ENCODE results near the gene BCDIN3D.
A peak's percentile ranks its signal among the peaks of the same experiment; 100 is the strongest.

Gene BCDIN3D

DNA sequence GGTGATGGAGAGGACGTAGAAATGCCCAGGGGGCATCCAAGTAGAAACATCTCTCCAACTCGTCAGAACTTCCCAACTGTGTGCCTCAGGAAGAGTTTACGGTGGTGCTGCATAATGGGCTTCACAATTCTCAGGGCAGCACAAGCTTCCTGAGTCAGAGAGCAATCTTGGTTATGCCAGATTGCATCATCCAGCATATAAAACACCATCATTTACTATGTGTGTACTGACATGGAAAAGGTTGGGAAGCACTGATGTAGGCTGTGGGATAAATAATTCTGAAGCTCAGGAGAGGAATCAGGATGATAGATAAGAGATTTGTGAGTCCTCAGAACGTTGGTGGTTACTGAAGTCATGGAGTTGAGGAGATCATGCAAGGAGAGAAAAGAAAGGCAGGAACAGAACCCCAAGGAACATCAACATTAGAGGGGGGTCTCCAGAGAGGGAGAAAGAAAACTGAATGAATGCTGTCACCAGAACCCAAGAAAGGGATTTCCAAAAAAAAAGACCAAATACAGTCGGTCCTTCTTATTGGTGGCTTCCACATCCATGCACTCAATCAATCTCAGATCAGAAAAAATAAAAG, 10.0 kb downstream of the BCDIN3D start:
- no peaks in the 10 kb centered on the region for H3K27me3 ChIP-seq (ENCODE audit: insufficient read depth, low read length)
- H3K79me2 ChIP-seq (ENCODE audit: insufficient read depth, low read length), result no peaks in the 10 kb centered on the region
- H3K4me3 ChIP-seq (ENCODE audit: low read depth, low read length, poor library complexity, severe bottlenecking), result no peak overlapping the region
- H3K4me1 ChIP-seq (ENCODE audit: insufficient read depth, low read length, severe bottlenecking), result peaks cover 8% of the 10 kb centered on the region
- H3F3A ChIP-seq (ENCODE audit: insufficient read depth, low read length), result peaks cover 5% of the 10 kb centered on the region; the same call in 1 of the 2 replicates
- H3K9me3 ChIP-seq (ENCODE audit: low read length), result no peaks in the 10 kb centered on the region
- H2AFZ ChIP-seq (ENCODE audit: low read length), result no peak overlapping the region
- no peaks in the 10 kb centered on the region for H4K20me1 ChIP-seq (ENCODE audit: insufficient read depth, low read length)
- H3K9ac ChIP-seq (ENCODE audit: low read length), result no peak overlapping the region
- no peak overlapping the region for H3K4me2 ChIP-seq (ENCODE audit: low read length)
- H3K36me3 ChIP-seq (ENCODE audit: insufficient read depth, low read length), result no peaks in the 10 kb centered on the region
- no peaks in the 10 kb centered on the region for H3K9me2 ChIP-seq (ENCODE audit: low read depth, low read length)
- no peak overlapping the region for H3K27ac ChIP-seq (ENCODE audit: low read depth, low read length, poor library complexity, severe bottlenecking)
- no peak for TF ChIP-seq EZH2 (IDR thresholded peaks at IDR 0.05; ENCODE audit: borderline replicate concordance, low read length)

DNA sequence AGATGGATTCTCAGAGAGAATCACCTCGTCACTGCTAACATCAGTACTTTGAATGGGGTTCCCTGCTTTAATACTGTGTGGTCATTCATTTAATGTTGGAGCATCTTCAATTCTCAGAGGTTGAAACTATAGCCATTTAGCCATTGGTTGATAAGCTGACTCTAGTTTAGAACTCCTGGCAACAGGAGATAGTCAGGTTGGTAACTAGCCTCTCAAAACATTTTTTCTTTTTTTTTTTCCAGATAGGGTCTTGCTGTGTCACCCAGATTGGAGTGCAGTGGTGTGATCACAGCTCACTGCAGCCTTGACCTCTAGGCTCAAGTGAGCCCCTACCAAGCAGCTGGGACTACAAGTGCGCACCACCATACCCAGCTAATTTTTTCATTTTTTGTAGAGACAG, 11.2 kb downstream of the BCDIN3D start:
- no peaks in the 10 kb centered on the region for H3K9me3 ChIP-seq (ENCODE audit: low read length)
- peaks cover 4% of the 10 kb centered on the region; the same call in 1 of the 2 replicates for H3K27me3 ChIP-seq (ENCODE audit: insufficient read depth, low read length)
- H4K20me1 ChIP-seq (ENCODE audit: insufficient read depth, low read length), result no peaks in the 10 kb centered on the region
- no peak for TF ChIP-seq EZH2 (IDR thresholded peaks at IDR 0.05; ENCODE audit: borderline replicate concordance, low read length)
- no peak for TF ChIP-seq CTCF (IDR thresholded peaks at IDR 0.05; ENCODE audit: low read length)
- H3F3A ChIP-seq (ENCODE audit: insufficient read depth, low read length), result peaks cover 4% of the 10 kb centered on the region; the same call in 1 of the 2 replicates
- no peaks in the 10 kb centered on the region for H3K79me2 ChIP-seq (ENCODE audit: insufficient read depth, low read length)
- H3K4me1 ChIP-seq (ENCODE audit: insufficient read depth, low read length, severe bottlenecking), result peaks cover 16% of the 10 kb centered on the region
- no peak overlapping the region for H3K4me3 ChIP-seq (ENCODE audit: low read depth, low read length, poor library complexity, severe bottlenecking)
- no peak overlapping the region for H2AFZ ChIP-seq (ENCODE audit: low read length)
- no peak overlapping the region for H3K9ac ChIP-seq (ENCODE audit: low read length)
- H3K9me2 ChIP-seq (ENCODE audit: low read depth, low read length), result no peaks in the 10 kb centered on the region
- H3K27ac ChIP-seq (ENCODE audit: low read depth, low read length, poor library complexity, severe bottlenecking), result no peak overlapping the region
- no peaks in the 10 kb centered on the region for H3K36me3 ChIP-seq (ENCODE audit: insufficient read depth, low read length)
- no peak overlapping the region for H3K4me2 ChIP-seq (ENCODE audit: low read length)

- Histone ChIP-seq H2AFZ (ENCODE audit: low read length) (peak within 1 kb of the TSS; percentile 93; the same call in 1 of the 2 replicates), H3K9me2 (ENCODE audit: low read depth, low read length) (no peaks in the 10 kb centered on the region), H3K79me2 (ENCODE audit: insufficient read depth, low read length) (no peaks in the 10 kb centered on the region), H3K4me1 (ENCODE audit: insufficient read depth, low read length, severe bottlenecking) (peaks cover 16% of the 10 kb centered on the region), H3K27ac (ENCODE audit: low read depth, low read length, poor library complexity, severe bottlenecking) (peak within 1 kb of the TSS; percentile 13), H3K27me3 (ENCODE audit: insufficient read depth, low read length) (peaks cover 4% of the 10 kb centered on the region; the same call in 1 of the 2 replicates), H3K4me3 (ENCODE audit: low read depth, low read length, poor library complexity, severe bottlenecking) (peak within 1 kb of the TSS; percentile 96), H4K20me1 (ENCODE audit: insufficient read depth, low read length) (no peaks in the 10 kb centered on the region), H3K36me3 (ENCODE audit: insufficient read depth, low read length) (no peaks in the 10 kb centered on the region), H3K9me3 (ENCODE audit: low read length) (no peaks in the 10 kb centered on the region), H3K9ac (ENCODE audit: low read length) (peak within 1 kb of the TSS; percentile 71), H3F3A (ENCODE audit: insufficient read depth, low read length) (no peaks in the 10 kb centered on the region), H3K4me2 (ENCODE audit: low read length) (peak within 1 kb of the TSS; percentile 91)
- TF ChIP-seq EZH2 (IDR thresholded peaks at IDR 0.05; ENCODE audit: borderline replicate concordance, low read length), result no peak
- no peak for TF ChIP-seq CTCF (IDR thresholded peaks at IDR 0.05; ENCODE audit: low read length)
These were observed 14.5 kb downstream of the BCDIN3D start, which contains the start of gene NCKAP5L for GRCh38 chr12:49828133-49829091. Gene NCKAP5L (minus strand): TSS chr12:49828413. CDS start chr12:49804044, 24,369 bp downstream.

All from OCI-LY1 (cell line).